GM12892 (cell line): ENCODE data around the gene GALNS.

ENCODE experiments used
- POLR2A ChIP-seq: IDR thresholded peaks from 2 replicates; pipeline ENCODE4 v1.6.1; 2011; ENCODE audit warnings: low read depth, low read length, control low read depth
- TAF1 ChIP-seq: IDR thresholded peaks from 2 replicates; pipeline ENCODE4 v1.6.1; 2011; ENCODE audit warnings: low read depth, mild to moderate bottlenecking, control low read depth, low read length, borderline replicate concordance

DNA sequence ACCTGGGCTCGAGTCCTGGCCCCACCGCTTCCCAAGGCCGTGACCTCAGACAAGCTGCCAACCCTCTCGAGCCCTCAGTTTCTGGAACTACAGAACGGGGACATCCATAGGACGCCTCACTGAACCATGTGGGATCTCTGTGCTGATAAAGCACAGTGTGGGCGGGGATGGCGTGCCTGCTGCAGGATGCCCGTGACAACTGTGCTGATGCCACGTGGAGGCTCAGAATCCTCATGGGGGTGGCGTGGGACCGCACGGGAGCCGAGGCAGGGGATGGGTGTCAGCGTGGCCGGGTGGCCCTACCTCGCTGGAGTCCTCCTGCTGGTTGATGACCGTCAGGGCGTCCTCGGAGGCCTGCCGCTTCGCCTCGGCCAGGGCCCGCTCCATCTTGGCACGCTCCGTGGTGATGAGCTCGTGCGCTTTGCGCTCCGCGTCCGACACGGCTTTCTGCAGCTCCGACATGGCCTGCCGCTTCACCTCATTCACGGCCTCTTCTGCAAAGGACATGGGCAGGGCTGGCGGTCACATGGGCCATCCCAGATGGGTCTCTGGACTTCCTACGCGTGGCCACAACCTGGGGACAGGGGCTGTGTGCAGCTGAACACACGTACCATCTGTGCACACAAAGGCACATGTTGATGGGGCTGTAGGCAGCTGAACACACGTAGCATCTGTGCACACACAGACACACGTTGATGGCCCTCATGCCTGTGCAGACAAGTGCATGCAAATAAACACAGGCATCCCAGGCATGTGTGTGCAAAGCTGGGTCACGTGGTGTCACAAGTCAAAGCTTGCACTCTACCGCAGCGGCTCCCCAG, 22.4 kb upstream of the GALNS start:
- TF ChIP-seq TAF1 = no peak
- TF ChIP-seq POLR2A = no peak
